Heart right ventricle (tissue), 16 donors: Measurements from ENCODE around the gene MTURN. TPM values are rescaled to one million over a fixed set of nuclear protein-coding genes. Genes with fewer than 3 reads are reported as not detected.

Experiments used
- ATAC-seq, 8 donors: fragments of 200-7000 bp; cut with Tn5 transposase; one replicate each; pipeline ENCODE4 v1.9.1; 2020; ENCODE audit warnings: mild to moderate bottlenecking in 8 of 8, moderate library complexity in 8 of 8, moderate number of reproducible peaks in 1 of 8
- DNase-seq, 2 donors: peaks; one replicate each; pipeline ENCODE4 v3.0.0-alpha.2; 2020
- H3K27ac ChIP-seq, 10 donors: fragments of 200-600 bp; sonication (generic) in 2 of 10; one replicate each; pipeline versions ENCODE4 v1.5.0 to v1.8.0; 2020 to 2022; ENCODE audit warnings: mild to moderate bottlenecking in 3 of 10
- H3K27me3 ChIP-seq, 7 donors: fragments of 200-600 bp; one replicate each; pipeline ENCODE4 v1.8.0; 2021 to 2022; ENCODE audit warnings: mild to moderate bottlenecking in 2 of 7
- H3K36me3 ChIP-seq, 9 donors: fragments of 200-600 bp; sonication (generic) in 1 of 9; one replicate each; pipeline versions ENCODE4 v1.5.0 to v1.8.0; 2020 to 2022; ENCODE audit warnings: mild to moderate bottlenecking in 2 of 9
- H3K4me1 ChIP-seq, 9 donors: fragments of 200-600 bp; sonication (generic) in 1 of 9; one replicate each; pipeline versions ENCODE4 v1.5.0 to v1.8.0; 2020 to 2022; ENCODE audit warnings: mild to moderate bottlenecking in 4 of 9
- H3K4me3 ChIP-seq, 10 donors: fragments of 200-600 bp; sonication (generic) in 2 of 10; one replicate each; pipeline versions ENCODE4 v1.5.0 to v1.8.0; 2020 to 2022; ENCODE audit warnings: mild to moderate bottlenecking in 7 of 10, moderate library complexity in 2 of 10
- H3K9me3 ChIP-seq, 11 donors: fragments of 200-600 bp in 10 of 11; sonication (generic) in 2 of 11; one replicate each; pipeline versions ENCODE4 v1.5.0 to v1.8.0; 2013 to 2022; ENCODE audit warnings: mild to moderate bottlenecking in 2 of 11, control low read depth in 1 of 11, moderate library complexity in 1 of 11
- WGBS, 2 donors: extraction: QIAGEN DNeasy Blood & Tissue Kit; methylation state at CpG; one replicate each; pipeline ENCODE4 v1.1.7; 2013; ENCODE audit warnings: inconsistent platforms in 1 of 2; 5-methylcytosine and 5-hydroxymethylcytosine counted together
- intact Hi-C, 10 donors: fragments of 100-400 bp; cut with DNase I; formaldehyde crosslinking; loops; one replicate each; pipeline versions ENCODE4 v1.11.1 to v1.14.2; 2022
- polyA plus RNA-seq, 2 donors: library from polyadenylated mRNA; stranded (reverse); fragments of 200-250 nt; gene quantifications; one replicate each; pipeline ENCODE4 v1.2.3, GENCODE V29; 2013
- total RNA-seq, 10 donors: library from RNA; stranded (reverse); fragmentation: NEBNext Ultra II Directional in 3 of 10; extraction: Animal tissue kit (Norgen Biotek cat#: 25700) in 3 of 10; gene quantifications; one replicate each; pipeline versions ENCODE4 v1.2.1 to v1.2.4, GENCODE V29; 2021 to 2023
- TF ChIP-seq, protein P1 (sequence below), 9 donors: fragments of 200-600 bp; sonication (generic) in 2 of 9; IDR thresholded peaks; one replicate each; pipeline versions ENCODE4 v1.5.0 to v1.8.0; 2021 to 2022; ENCODE audit warnings: antibody characterized with exemption in 9 of 9, mild to moderate bottlenecking in 5 of 9, moderate library complexity in 1 of 9
- donor health status: Arrhythmogenic right ventricular cardiomyopathy.
- donor health status: ischemic (EF 13 %, LVEDD 7.1; RV severe dilation, severe dysfunction).
- donor health status: healthy with polysubstance abuse.
- donor health status: DM: no; HTN: yes; CAD: no.
- donor health status: DM: no; HTN: no; CAD: no.
- donor health status: ischemic (EF 25% LVEDD 6.9; RV normal size, moderate dysfunction).
- donor health status: ischemic (EF 25% LVEDD 5.7; RV mildly dilated, moderate dysfunction).
- donor health status: healthy.
- donor health status: DM: yes; HTN: yes; CAD: no.
- donor health status: Ischemic cardiomyopathy.
- donor health status: ischemic (EF 35%, LVEDD 5.7; RV mildly dilated, moderate dysfunction).
- donor health status: nonischemic (EF 11% LVEDD 7.7; RV severe dilation, severe dysfunction).
- donor health status: DM: yes; HTN: yes; CAD: no.
- donor health status: PGD.
- donor health status: ischemic (EF 29% LVEDD 5.4; RV normal size, mild dysfunction).
- donor health status: nonischemic (EF 23%, LVEDD 6.1; RV moderate dilation, normal function).

Gene MTURN
- total and polyA plus RNA-seq, 12 donors: 8.8 to 46.4 (median 29.0) TPM

GRCh38 chr7:30102281-30102680 is 32.5 kb upstream of the MTURN start:
- no peaks in the 10 kb centered on the region for H3K36me3 ChIP-seq
- 93 to 94% methylated on average over 3 of the region's 3 CpGs for WGBS, 2 donors
- intact Hi-C loops: no loop called here
- H3K27me3 ChIP-seq: no peaks in the 10 kb centered on the region
- no peaks in the 10 kb centered on the region for H3K4me1 ChIP-seq
- H3K9me3 ChIP-seq: peaks cover 0 to 5% (median 0%) of the 10 kb centered on the region in 11 donors
- no peak for ATAC-seq
- TF ChIP-seq, protein P1, sequence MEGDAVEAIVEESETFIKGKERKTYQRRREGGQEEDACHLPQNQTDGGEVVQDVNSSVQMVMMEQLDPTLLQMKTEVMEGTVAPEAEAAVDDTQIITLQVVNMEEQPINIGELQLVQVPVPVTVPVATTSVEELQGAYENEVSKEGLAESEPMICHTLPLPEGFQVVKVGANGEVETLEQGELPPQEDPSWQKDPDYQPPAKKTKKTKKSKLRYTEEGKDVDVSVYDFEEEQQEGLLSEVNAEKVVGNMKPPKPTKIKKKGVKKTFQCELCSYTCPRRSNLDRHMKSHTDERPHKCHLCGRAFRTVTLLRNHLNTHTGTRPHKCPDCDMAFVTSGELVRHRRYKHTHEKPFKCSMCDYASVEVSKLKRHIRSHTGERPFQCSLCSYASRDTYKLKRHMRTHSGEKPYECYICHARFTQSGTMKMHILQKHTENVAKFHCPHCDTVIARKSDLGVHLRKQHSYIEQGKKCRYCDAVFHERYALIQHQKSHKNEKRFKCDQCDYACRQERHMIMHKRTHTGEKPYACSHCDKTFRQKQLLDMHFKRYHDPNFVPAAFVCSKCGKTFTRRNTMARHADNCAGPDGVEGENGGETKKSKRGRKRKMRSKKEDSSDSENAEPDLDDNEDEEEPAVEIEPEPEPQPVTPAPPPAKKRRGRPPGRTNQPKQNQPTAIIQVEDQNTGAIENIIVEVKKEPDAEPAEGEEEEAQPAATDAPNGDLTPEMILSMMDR (IDR thresholded peaks at IDR 0.05): no peak
- no peak for DNase-seq
- H3K4me3 ChIP-seq: no peak overlapping the region
- H3K27ac ChIP-seq: no peak overlapping the region

- Histone ChIP-seq H3K36me3 (no peaks in the 10 kb centered on the region), H3K27ac (no peak overlapping the region), H3K4me1 (no peaks in the 10 kb centered on the region), H3K27me3 (no peaks in the 10 kb centered on the region), H3K4me3 (no peak overlapping the region), H3K9me3 (peaks cover 0 to 15% (median 4%) of the 10 kb centered on the region in 11 donors)
- WGBS, 2 donors: 72 to 81% methylated on average over 1 of the region's 1 CpG
- DNase-seq: no peak
- no peak for ATAC-seq
- TF ChIP-seq, protein P1 (IDR thresholded peaks at IDR 0.05): no peak
- intact Hi-C loops: no loop called here
These were observed 30.6 kb upstream of the MTURN start for GRCh38 chr7:30104157-30104556.

DNA sequence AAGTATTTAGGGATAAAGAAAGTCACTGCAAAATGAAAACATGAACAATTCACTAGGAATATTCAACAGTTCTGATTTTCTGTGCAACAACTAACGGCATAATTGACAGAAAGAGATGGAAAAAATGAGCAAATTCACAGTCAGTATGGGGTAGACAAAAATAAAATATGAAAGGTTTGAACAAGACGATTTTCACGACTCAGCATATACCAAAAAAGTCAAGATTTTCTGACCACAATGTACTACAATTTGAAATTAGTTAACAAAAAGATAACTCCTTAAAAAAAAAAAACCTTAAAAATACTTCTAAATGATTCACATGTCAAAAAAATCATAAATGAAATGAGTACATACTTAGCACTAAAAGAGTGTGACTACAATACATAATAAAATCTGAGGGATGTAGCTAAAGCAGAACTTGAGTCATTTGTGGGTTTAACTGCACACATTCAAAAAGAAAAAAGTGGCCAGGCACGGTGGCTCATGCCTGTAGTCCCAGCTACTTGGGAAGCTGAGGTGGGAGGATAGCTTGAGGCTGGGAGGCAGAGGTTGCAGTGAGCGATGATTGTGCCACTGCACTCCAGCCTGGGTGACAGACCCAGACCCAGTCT is 22.6 kb upstream of the MTURN start:
- ATAC-seq (no peak), DNase-seq (no peak)
- Histone ChIP-seq H3K4me3 (no peak overlapping the region), H3K9me3 (peaks cover 0 to 34% (median 14%) of the 10 kb centered on the region in 11 donors), H3K27me3 (no peaks in the 10 kb centered on the region), H3K27ac (no peak overlapping the region), H3K36me3 (no peaks in the 10 kb centered on the region), H3K4me1 (peaks cover 0 to 12% (median 7%) of the 10 kb centered on the region in 9 donors)
- TF ChIP-seq, protein P1 (IDR thresholded peaks at IDR 0.05): no peak
- intact Hi-C loops: no loop called here
- 96 to 97% methylated on average over 5 of the region's 5 CpGs for WGBS, 2 donors

DNA sequence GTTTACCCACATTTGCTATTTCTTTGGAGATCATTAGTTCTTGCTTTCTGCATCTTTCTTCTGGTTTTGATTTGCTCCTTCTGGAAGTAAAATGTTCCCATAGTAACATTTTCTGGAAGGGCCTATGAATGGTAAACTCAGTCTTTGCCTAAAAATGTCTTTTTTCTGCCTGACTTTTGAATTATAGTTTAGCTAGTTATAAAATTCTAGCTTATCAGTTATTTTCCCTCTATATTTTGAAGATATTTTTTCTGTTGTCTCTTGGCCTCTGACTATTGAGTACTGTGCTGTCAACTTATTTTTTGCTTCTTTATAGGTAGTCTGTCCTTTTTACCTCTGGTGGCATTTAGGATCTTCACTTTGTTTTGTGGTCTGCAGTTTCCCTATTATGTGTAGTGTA is 21.6 kb upstream of the MTURN start:
- Histone ChIP-seq H3K27me3 (no peaks in the 10 kb centered on the region), H3K9me3 (peaks cover 0 to 26% (median 14%) of the 10 kb centered on the region in 11 donors), H3K27ac (no peak overlapping the region), H3K36me3 (no peaks in the 10 kb centered on the region), H3K4me3 (no peak overlapping the region), H3K4me1 (peaks cover 0 to 18% (median 7%) of the 10 kb centered on the region in 9 donors)
- TF ChIP-seq, protein P1 (IDR thresholded peaks at IDR 0.05): no peak
- intact Hi-C loops: no loop called here
- no peak for DNase-seq
- ATAC-seq: no peak
